Measurements from ENCODE around the gene PROSER2. TPM values are rescaled to one million over a fixed set of nuclear protein-coding genes. Genes with fewer than 3 reads are reported as not detected.
A peak's percentile ranks its signal among the peaks of the same experiment; 100 is the strongest.

Gene PROSER2
- total RNA-seq, 1 donor from 2014 or later = 15.2 TPM

GRCh38 chr10:11805792-11806191, 17.4 kb upstream of the PROSER2 start:
- peaks cover 12% of the 10 kb centered on the region for H3K4me1 Mint-ChIP-seq (ENCODE audit: low read depth)
- no peaks in the 10 kb centered on the region for H3K9me3 Mint-ChIP-seq (ENCODE audit: low read depth)
- H3K4me3 Mint-ChIP-seq (ENCODE audit: unreplicated experiment) = no peak overlapping the region
- DNase-seq (ENCODE audit: low spot score) = no peak
- no peak overlapping the region for H3K27ac Mint-ChIP-seq (ENCODE audit: unreplicated experiment)
- no peaks in the 10 kb centered on the region for H3K36me3 Mint-ChIP-seq (ENCODE audit: low read depth)
- TF ChIP-seq CTCF (IDR thresholded peaks at IDR 0.05) = no peak
- H3K27me3 Mint-ChIP-seq (ENCODE audit: low read depth) = peaks cover 2% of the 10 kb centered on the region

GRCh38 chr10:11806706-11807105, 16.4 kb upstream of the PROSER2 start:
- no peak for TF ChIP-seq CTCF (IDR thresholded peaks at IDR 0.05)
- Mint-ChIP-seq H3K9me3 (ENCODE audit: low read depth) (no peaks in the 10 kb centered on the region), H3K27ac (ENCODE audit: unreplicated experiment) (no peak overlapping the region), H3K4me1 (ENCODE audit: low read depth) (peaks cover 13% of the 10 kb centered on the region), H3K27me3 (ENCODE audit: low read depth) (peaks cover 2% of the 10 kb centered on the region), H3K4me3 (ENCODE audit: unreplicated experiment) (no peak overlapping the region), H3K36me3 (ENCODE audit: low read depth) (no peaks in the 10 kb centered on the region)
- DNase-seq (ENCODE audit: low spot score) = no peak

GRCh38 chr10:11808808-11809207, 14.3 kb upstream of the PROSER2 start:
- no peak for TF ChIP-seq CTCF (IDR thresholded peaks at IDR 0.05)
- H3K4me3 Mint-ChIP-seq (ENCODE audit: unreplicated experiment) = no peak overlapping the region
- peaks cover 2% of the 10 kb centered on the region for H3K27me3 Mint-ChIP-seq (ENCODE audit: low read depth)
- H3K36me3 Mint-ChIP-seq (ENCODE audit: low read depth) = no peaks in the 10 kb centered on the region
- no peaks in the 10 kb centered on the region for H3K9me3 Mint-ChIP-seq (ENCODE audit: low read depth)
- H3K27ac Mint-ChIP-seq (ENCODE audit: unreplicated experiment) = no peak overlapping the region
- peaks cover 13% of the 10 kb centered on the region for H3K4me1 Mint-ChIP-seq (ENCODE audit: low read depth)
- DNase-seq (ENCODE audit: low spot score) = no peak

GRCh38 chr10:11810313-11810766, 12.8 kb upstream of the PROSER2 start:
- Mint-ChIP-seq H3K4me3 (ENCODE audit: unreplicated experiment) (peak overlapping the region; percentile 20), H3K4me1 (ENCODE audit: low read depth) (peaks cover 13% of the 10 kb centered on the region), H3K27ac (ENCODE audit: unreplicated experiment) (peak overlapping the region; percentile 86), H3K9me3 (ENCODE audit: low read depth) (no peaks in the 10 kb centered on the region), H3K27me3 (ENCODE audit: low read depth) (peaks cover 2% of the 10 kb centered on the region), H3K36me3 (ENCODE audit: low read depth) (no peaks in the 10 kb centered on the region)
- TF ChIP-seq CTCF (IDR thresholded peaks at IDR 0.05) = no peak
- DNase-seq (ENCODE audit: low spot score) = no peak

- H3K27ac Mint-ChIP-seq (ENCODE audit: unreplicated experiment) = no peak overlapping the region
- H3K4me3 Mint-ChIP-seq (ENCODE audit: unreplicated experiment) = no peak overlapping the region
- peaks cover 13% of the 10 kb centered on the region for H3K4me1 Mint-ChIP-seq (ENCODE audit: low read depth)
Observed at GRCh38 chr10:11810973-11811372, 12.2 kb upstream of the PROSER2 start.

More at GRCh38 chr10:11810973-11811372, 12.2 kb upstream of the PROSER2 start:
- Mint-ChIP-seq H3K36me3 (ENCODE audit: low read depth) (no peaks in the 10 kb centered on the region), H3K27me3 (ENCODE audit: low read depth) (peaks cover 2% of the 10 kb centered on the region), H3K9me3 (ENCODE audit: low read depth) (no peaks in the 10 kb centered on the region)
- no peak for DNase-seq (ENCODE audit: low spot score)
- no peak for TF ChIP-seq CTCF (IDR thresholded peaks at IDR 0.05)
